H1 (cell line): ENCODE results near the gene USP53. TPM values are rescaled to one million over a fixed set of nuclear protein-coding genes. Genes with fewer than 3 reads are reported as not detected.

Source experiments
- EZH2 ChIP-seq: fragments of 200-600 bp; sonication (generic); IDR thresholded peaks from 2 replicates; pipeline ENCODE4 v1.7.1; 2012; ENCODE audit warnings: low read depth, mild to moderate bottlenecking, moderate library complexity, low read length, inconsistent platforms; ENCODE audit not compliant: severe bottlenecking
- polyA plus RNA-seq, 7 experiments: library from polyadenylated mRNA; depleted of rRNA in 3 of 7; stranded (reverse) in 5 of 7; unstranded in 2 of 7; fragments of >200 nt in 5 of 7; fragments of 200-250 nt in 2 of 7; gene quantifications; 1 replicate in 5 of 7; 2 replicates in 1 of 7; 4 replicates in 1 of 7; pipeline versions ENCODE4 v1.2.1 to v1.2.3, GENCODE V29; 2011 to 2013; ENCODE audit warnings: missing spikeins in 2 of 7, mixed read lengths in 2 of 7
- total RNA-seq: library from RNA; stranded (reverse); fragmentation: NEBNext Ultra II Directional; extraction: Animal tissue kit (Norgen Biotek cat#: 25700); gene quantifications from 2 replicates; pipeline ENCODE4 v1.2.1, GENCODE V29; 2021

The USP53 gene
- total and polyA plus RNA-seq, 2 of the 8 experiments (the other 6 are each of a cell fraction or from before 2014, with no cell fraction given) = 2.9 to 14.9 TPM

DNA sequence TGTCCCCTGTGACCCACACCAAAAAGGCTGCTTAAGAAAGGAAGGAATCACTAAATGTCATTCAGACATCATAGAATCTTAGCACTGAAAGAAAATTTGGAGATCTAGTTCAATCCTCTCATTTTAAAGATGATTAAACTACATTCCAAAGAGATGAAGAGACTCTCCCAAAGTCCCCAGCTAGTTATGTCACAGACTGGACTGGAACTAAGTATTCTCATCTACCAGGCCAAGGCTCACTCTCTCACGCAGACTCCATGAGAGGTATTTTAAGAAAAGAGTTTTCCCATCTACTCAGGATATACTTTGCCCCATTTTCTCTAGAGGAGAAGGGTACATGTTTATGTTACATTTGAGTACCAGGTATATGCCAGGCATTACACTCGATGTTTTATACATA, 102.5 kb downstream of the USP53 start (continued):
- no peak for TF ChIP-seq EZH2
